Neural crest cell (in vitro differentiated cells): ENCODE data around the gene IDI1. TPM values are rescaled to one million over a fixed set of nuclear protein-coding genes. Genes with fewer than 3 reads are reported as not detected.
A peak's percentile ranks its signal among the peaks of the same experiment; 100 is the strongest.

Source experiments
- DNase-seq: peaks from one replicate; pipeline ENCODE4 v3.0.0; 2021; ENCODE audit warnings: low read depth, mixed read lengths, low spot score
- H3K27ac Mint-ChIP-seq: one replicate; pipeline ENCODE4 v1.8.0; 2021; ENCODE audit warnings: mild to moderate bottlenecking, mixed read lengths; ENCODE audit not compliant: unreplicated experiment
- H3K27me3 Mint-ChIP-seq: 2 replicates; pipeline ENCODE4 v1.8.0; 2021; ENCODE audit warnings: low read depth, mild to moderate bottlenecking, mixed read lengths
- H3K36me3 Mint-ChIP-seq: 2 replicates; pipeline ENCODE4 v1.8.0; 2021; ENCODE audit warnings: low read depth, mild to moderate bottlenecking, mixed read lengths
- H3K4me1 Mint-ChIP-seq: 2 replicates; pipeline ENCODE4 v1.8.0; 2021; ENCODE audit warnings: mixed read lengths
- H3K4me3 Mint-ChIP-seq: one replicate; pipeline ENCODE4 v1.8.0; 2021; ENCODE audit warnings: mild to moderate bottlenecking, mixed read lengths
- H3K9me3 Mint-ChIP-seq: 2 replicates; pipeline ENCODE4 v1.8.0; 2021; ENCODE audit warnings: mixed read lengths
- total RNA-seq: library from RNA; stranded (reverse); gene quantifications from 2 replicates; pipeline ENCODE4 v1.2.1, GENCODE V29; 2021
- TF ChIP-seq, protein P1 (sequence below): fragments of 200-600 bp; sonication (generic); conservative IDR thresholded peaks from 2 replicates; pipeline ENCODE4 v1.5.0; 2021; ENCODE audit warnings: antibody characterized with exemption, mild to moderate bottlenecking

Gene IDI1
- total RNA-seq, 1 donor from 2014 or later, result 110 TPM

DNA sequence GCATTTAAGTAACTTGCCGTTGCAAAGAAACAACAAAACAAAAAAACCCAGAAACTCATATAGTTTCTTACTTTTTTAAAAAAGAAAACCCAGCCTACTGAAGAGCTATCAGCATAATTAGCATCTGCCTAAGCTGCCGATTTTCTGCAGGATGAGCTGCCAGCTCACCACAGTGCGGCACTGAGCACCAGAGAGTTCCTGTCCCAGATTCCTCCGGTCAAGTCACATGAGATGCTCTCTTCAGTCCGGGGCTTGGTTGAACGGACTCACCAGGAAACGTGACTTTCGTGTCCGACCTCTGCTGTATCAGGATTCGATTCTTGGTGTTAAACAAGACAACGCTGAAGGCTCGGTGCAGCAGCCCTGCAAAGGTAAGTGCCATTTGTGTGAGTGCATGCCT is 26.5 kb downstream of the IDI1 start:
- Mint-ChIP-seq H3K27me3 (no peaks in the 10 kb centered on the region), H3K9me3 (no peaks in the 10 kb centered on the region), H3K36me3 (peaks cover 12% of the 10 kb centered on the region), H3K4me1 (no peaks in the 10 kb centered on the region), H3K27ac (no peak overlapping the region), H3K4me3 (no peak overlapping the region)
- TF ChIP-seq, protein P1, sequence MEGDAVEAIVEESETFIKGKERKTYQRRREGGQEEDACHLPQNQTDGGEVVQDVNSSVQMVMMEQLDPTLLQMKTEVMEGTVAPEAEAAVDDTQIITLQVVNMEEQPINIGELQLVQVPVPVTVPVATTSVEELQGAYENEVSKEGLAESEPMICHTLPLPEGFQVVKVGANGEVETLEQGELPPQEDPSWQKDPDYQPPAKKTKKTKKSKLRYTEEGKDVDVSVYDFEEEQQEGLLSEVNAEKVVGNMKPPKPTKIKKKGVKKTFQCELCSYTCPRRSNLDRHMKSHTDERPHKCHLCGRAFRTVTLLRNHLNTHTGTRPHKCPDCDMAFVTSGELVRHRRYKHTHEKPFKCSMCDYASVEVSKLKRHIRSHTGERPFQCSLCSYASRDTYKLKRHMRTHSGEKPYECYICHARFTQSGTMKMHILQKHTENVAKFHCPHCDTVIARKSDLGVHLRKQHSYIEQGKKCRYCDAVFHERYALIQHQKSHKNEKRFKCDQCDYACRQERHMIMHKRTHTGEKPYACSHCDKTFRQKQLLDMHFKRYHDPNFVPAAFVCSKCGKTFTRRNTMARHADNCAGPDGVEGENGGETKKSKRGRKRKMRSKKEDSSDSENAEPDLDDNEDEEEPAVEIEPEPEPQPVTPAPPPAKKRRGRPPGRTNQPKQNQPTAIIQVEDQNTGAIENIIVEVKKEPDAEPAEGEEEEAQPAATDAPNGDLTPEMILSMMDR, result no peak
- DNase-seq, result no peak

DNA sequence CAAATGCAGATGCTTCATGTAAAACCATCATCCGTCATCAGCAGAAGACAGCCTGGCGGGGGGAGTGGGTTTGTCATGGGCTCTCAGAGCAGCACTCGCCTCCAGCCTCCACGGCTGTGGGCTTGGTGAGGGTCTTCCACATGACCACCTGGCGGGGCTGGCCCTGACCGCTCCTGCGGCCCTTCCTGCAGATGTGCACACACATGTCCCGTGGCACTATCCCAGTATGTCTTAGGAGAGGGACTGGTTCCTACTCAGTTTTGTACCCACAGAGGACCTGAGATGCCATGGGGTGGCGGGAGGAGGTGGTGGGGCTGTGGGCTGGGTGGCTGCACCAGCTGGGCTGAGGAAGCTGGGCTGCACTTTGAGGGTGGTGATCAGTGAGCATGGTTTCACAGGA is 28.0 kb downstream of the IDI1 start:
- DNase-seq, result no peak
- Mint-ChIP-seq H3K9me3 (no peaks in the 10 kb centered on the region), H3K27me3 (no peaks in the 10 kb centered on the region), H3K27ac (no peak overlapping the region), H3K4me3 (no peak overlapping the region), H3K36me3 (peaks cover 17% of the 10 kb centered on the region), H3K4me1 (no peaks in the 10 kb centered on the region)
- TF ChIP-seq, protein P1, result no peak

DNA sequence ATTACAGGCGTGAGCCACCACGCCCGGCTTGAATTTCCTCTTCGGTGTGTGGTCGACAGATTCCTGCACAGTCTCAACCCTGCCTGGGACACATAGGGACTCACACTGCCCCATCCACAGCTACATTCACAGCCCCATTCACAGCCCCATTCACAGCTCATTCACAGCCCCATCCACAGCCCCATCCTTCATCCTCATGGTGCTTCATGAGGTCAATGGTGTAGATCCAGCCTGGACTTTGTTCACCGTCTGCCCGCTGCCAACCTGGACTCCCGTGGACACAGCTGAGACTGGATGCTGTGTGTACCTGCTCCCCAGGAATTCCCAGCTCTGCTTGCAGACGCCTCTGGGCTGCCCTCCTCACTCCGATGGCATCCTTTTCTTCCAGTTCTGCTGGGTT is 28.5 kb downstream of the IDI1 start:
- H3K27ac Mint-ChIP-seq, result no peak overlapping the region
- no peaks in the 10 kb centered on the region for H3K4me1 Mint-ChIP-seq
- no peak overlapping the region for H3K4me3 Mint-ChIP-seq
- peaks cover 17% of the 10 kb centered on the region for H3K36me3 Mint-ChIP-seq
- DNase-seq, result no peak
- H3K9me3 Mint-ChIP-seq, result no peaks in the 10 kb centered on the region
- TF ChIP-seq, protein P1, result no peak
- no peaks in the 10 kb centered on the region for H3K27me3 Mint-ChIP-seq

DNA sequence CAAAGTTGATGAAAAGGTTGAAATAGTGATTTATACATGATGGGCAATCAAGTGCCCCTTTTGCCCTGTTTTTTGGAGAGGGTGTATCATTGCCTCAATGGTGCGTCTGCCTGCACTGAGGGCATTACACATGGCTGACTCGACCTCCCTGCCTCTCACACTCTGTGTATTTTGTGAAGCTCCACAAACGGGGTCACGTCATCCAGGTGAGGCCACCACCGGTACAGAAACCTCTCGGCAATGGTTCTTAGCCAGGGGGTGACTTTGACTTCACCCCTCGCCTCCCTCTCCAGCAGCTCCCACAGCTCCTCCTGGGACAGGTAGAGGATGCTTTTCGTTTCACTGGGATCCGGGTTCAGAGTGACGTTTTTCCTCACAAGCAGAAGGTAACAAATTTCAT is 29.6 kb downstream of the IDI1 start:
- H3K27me3 Mint-ChIP-seq, result no peaks in the 10 kb centered on the region
- H3K27ac Mint-ChIP-seq, result no peak overlapping the region
- DNase-seq, result no peak
- TF ChIP-seq, protein P1, result no peak
- peaks cover 17% of the 10 kb centered on the region for H3K36me3 Mint-ChIP-seq
- H3K4me1 Mint-ChIP-seq, result no peaks in the 10 kb centered on the region
- no peak overlapping the region for H3K4me3 Mint-ChIP-seq
- no peaks in the 10 kb centered on the region for H3K9me3 Mint-ChIP-seq

DNA sequence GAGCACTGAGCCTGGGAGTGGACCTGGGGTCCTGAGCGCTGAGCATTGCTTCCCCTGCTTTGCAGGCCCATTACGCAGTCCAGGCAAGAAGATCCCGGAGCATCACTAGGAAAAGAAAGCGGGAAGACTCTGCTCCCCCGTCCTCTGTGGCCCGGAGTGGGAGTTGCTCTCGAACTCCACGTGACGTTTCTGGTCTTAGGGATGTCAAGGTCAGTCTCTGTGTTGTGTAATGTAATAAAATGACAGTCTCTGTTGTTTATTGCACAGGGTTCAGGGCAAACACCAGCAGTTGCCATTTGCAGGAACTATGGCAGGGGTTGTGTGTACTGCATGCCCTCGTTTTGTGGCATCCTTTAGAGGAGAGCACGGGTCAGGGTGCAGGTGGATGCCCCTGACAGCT is 33.2 kb downstream of the IDI1 start:
- Mint-ChIP-seq H3K36me3 (peaks cover 32% of the 10 kb centered on the region), H3K4me3 (no peak overlapping the region), H3K27me3 (no peaks in the 10 kb centered on the region), H3K4me1 (no peaks in the 10 kb centered on the region), H3K9me3 (no peaks in the 10 kb centered on the region), H3K27ac (peak overlapping the region; percentile 12)
- TF ChIP-seq, protein P1, result no peak
- DNase-seq, result no peak

DNA sequence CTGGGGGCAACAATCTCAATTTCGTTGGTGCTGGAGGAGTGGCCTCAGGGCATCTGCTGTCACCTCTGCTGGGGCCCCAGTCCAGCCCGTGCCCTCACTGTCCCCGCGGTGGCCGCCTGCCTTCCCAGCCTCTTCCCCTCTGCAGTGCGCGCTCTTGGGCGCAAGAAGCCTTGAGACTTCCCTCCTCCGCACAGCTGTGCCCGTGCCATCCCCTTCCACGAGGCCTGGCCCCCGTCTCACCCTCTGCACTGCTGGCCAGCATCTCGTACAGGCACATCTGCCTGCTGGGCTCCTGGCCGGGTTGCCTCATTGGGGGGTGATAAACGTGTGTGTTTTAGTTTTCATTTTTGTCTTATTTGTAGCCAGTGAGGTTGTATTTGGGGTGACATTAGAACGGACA is 37.2 kb downstream of the IDI1 start:
- Mint-ChIP-seq H3K36me3 (peaks cover 25% of the 10 kb centered on the region), H3K9me3 (no peaks in the 10 kb centered on the region), H3K4me1 (no peaks in the 10 kb centered on the region), H3K27ac (no peak overlapping the region), H3K27me3 (no peaks in the 10 kb centered on the region), H3K4me3 (no peak overlapping the region)
- TF ChIP-seq, protein P1, result no peak
- no peak for DNase-seq
